Measurements from ENCODE around the gene PADI3. TPM values are rescaled to one million over a fixed set of nuclear protein-coding genes. Genes with fewer than 3 reads are reported as not detected.

The PADI3 gene
- total RNA-seq, 1 donor from 2014 or later: not detected

GRCh38 chr1:17270891-17271765 is 22.2 kb downstream of the PADI3 start:
- no peak for DNase-seq (ENCODE audit: extremely low read depth, low read depth, low spot score)

DNA sequence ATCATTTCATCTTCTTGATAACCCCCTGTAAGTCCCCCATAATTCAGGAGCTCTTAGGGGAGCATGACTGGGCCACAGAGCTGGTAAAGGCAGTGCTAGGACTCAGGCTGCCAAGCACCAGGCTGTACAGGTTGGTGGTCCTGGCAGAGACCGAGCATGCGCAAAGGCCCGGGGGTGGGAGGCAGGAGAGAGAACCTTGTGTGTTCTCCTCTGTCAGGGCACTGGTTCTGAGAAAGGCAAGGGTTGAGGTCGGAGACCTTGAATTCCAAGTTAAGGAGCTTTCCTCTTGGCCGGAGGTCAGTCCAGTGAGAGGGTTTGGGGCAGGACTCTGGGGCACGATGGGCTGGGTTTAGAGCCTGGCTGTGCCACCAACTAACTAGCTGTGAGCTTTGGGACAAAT is 23.2 kb downstream of the PADI3 start:
- DNase-seq (ENCODE audit: extremely low read depth, low read depth, low spot score): no peak

- DNase-seq (ENCODE audit: extremely low read depth, low read depth, low spot score): no peak
These were observed 23.7 kb downstream of the PADI3 start for GRCh38 chr1:17272646-17273045.

GRCh38 chr1:17273096-17273495 is 24.2 kb downstream of the PADI3 start:
- no peak for DNase-seq (ENCODE audit: extremely low read depth, low read depth, low spot score)

- no peak for DNase-seq (ENCODE audit: extremely low read depth, low read depth, low spot score)
These were observed 25.6 kb downstream of the PADI3 start for GRCh38 chr1:17274186-17275170.

- no peak for DNase-seq (ENCODE audit: extremely low read depth, low read depth, low spot score)
These were observed 27.7 kb downstream of the PADI3 start for GRCh38 chr1:17276568-17276967.

DNA sequence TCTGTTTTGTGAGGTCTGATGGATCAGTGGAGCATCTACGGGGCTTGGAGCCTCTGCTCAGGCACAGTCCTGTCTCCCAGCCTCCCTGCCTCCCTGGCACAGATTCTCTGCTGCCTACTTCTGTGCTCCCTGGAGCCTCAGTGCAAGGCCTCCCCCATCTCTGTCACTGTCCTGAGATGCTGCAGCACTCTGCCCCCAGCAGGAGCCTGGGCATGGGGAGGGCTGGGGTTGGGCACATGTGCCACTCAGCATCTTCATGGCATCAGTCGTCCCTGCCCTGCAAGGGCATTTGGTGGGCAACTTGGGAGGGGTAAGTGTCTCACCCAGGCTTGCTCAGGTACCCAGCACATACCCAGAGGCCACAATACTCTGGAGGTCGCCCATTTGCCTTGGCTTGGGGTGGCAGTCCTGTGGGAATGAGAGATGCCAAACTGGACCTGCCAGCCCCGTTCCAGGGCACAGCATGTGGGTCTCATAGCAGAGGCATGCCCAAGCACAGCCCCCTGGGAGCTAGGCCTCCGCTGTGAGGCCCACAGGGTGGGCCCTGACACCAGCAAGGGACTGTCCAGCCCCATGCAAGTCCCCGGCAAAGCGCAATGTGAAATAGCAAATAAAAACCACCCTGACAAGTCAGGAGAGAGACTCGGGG is 28.7 kb downstream of the PADI3 start:
- DNase-seq (ENCODE audit: extremely low read depth, low read depth, low spot score): no peak

DNA sequence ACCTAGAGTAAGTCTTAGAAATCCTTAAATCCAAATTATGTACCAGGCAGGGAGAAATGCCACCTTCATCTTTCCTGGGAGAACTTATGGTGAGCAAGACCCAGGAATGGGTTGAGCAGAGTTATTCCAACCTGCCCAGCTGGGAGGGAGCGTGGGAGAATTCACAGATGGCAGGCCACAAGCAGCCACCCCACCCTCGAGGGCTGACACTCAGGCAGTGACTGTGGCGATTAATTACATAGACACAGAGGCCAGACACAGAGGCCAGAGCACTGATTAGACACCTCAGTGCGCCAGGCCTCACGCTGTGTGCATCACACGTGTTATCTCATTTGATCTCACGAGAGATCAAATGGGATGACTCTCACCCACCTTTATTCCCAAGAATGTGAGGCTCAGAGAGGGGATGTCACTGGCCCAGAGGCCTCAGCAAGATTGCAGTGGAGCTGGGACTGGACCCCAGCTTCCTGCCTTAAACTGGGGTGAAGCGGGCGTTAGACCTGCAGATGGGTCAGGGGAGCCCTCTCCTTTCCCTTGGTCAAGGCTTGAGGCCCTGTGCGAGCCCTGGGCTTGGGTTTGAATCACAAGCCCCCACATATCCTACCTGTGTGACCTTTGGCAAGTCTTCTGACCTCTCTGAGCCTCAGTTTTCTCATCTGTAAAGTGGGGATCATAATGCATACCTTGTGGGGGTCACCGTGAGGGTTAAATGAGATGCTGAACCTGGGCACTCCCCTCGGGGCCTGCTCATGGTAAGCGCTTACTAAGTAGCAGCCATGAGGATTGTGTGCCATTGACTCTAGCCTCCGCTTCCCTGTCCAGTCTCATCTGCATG is 30.3 kb downstream of the PADI3 start:
- DNase-seq (ENCODE audit: extremely low read depth, low read depth, low spot score): no peak

- no peak for DNase-seq (ENCODE audit: extremely low read depth, low read depth, low spot score)
These were observed 31.5 kb downstream of the PADI3 start for GRCh38 chr1:17280436-17280835.

DNA sequence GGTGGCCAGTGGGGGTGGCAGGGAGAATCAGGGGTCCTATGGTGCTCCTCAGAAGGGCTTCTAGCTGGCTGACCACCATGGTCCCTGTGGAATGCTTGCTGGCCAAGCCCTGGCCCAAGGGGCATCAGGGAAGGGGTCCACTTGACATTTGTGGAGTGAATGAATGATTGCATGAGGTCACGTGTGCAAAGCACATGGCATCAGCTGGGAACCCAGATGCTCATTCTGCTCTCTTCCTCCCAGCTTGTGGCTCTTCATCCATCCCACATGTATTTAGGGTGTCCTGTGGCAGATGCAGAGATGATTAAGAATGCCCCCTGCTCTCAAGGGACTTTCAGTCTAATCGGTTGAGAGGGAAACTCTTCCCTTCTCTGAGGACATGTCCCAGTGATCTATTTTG is 32.0 kb downstream of the PADI3 start:
- no peak for DNase-seq (ENCODE audit: extremely low read depth, low read depth, low spot score)

- no peak for DNase-seq (ENCODE audit: extremely low read depth, low read depth, low spot score)
These were observed 32.9 kb downstream of the PADI3 start for GRCh38 chr1:17281775-17282181.

GRCh38 chr1:17282836-17283235 is 33.9 kb downstream of the PADI3 start:
- no peak for DNase-seq (ENCODE audit: extremely low read depth, low read depth, low spot score)

DNA sequence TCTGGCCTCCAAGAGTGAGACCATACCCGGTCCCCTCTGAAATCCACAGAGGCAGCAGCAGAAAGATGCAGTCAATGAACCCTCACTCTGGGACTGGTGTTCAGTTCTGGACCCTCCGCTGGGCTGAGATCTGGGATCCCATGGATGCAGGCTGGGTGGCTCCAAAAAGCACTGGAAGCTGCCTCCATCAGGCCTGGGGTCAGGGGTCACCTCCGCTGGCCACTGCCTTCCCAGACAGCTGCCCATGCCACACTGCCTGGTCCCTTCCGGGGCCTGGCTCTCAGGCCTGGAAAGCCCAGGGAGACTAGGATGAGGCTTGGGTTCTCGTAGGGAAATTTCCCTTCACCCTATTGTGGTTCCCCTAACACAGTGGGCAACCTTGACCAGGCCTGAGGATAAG is 37.7 kb downstream of the PADI3 start:
- DNase-seq (ENCODE audit: extremely low read depth, low read depth, low spot score): no peak

- DNase-seq (ENCODE audit: extremely low read depth, low read depth, low spot score): no peak
These were observed 38.4 kb downstream of the PADI3 start for GRCh38 chr1:17287130-17287776.

- no peak for DNase-seq (ENCODE audit: extremely low read depth, low read depth, low spot score)
These were observed 40.8 kb downstream of the PADI3 start for GRCh38 chr1:17289721-17290120.

GRCh38 chr1:17290553-17290952 is 41.7 kb downstream of the PADI3 start:
- no peak for DNase-seq (ENCODE audit: extremely low read depth, low read depth, low spot score)

DNA sequence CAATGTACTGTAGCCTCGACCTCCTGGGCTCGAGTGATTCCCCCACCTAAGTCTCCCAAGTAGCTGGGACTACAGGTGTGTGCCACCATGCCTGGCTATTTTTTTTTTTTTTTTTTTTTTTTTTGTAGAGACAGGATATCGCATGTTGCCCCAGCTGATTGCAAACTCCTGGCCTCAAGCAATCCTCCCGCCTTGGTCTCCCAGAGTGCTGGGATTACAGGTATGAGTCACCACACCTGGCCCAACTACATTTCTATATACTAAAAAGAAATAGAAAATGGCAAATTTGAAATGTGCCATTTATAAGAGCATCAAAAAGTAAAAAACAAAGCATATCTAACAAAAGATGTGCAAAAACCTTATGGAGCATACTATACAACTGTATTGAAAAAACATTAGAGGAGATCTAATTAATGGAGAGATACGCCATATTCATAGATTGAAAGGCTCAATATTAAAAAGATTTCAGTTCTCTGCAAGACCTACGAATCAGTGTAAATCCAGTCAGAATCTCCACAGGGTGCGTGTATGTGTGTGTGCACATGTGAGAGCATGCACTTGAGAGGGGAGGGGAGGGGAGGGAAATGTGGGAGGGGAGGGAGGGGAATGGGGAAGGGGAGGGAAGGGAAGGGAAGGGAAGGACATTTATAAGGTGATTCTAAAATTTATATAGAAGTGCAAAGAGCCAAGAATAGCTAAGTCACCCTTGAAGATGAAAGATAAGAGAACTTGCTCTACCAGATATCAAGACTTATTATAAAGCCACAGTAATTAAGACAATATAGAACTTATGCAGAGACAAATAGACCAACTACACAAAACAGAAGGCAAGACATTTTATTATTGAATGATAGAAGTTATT is 43.6 kb downstream of the PADI3 start:
- no peak for DNase-seq (ENCODE audit: extremely low read depth, low read depth, low spot score)

DNA sequence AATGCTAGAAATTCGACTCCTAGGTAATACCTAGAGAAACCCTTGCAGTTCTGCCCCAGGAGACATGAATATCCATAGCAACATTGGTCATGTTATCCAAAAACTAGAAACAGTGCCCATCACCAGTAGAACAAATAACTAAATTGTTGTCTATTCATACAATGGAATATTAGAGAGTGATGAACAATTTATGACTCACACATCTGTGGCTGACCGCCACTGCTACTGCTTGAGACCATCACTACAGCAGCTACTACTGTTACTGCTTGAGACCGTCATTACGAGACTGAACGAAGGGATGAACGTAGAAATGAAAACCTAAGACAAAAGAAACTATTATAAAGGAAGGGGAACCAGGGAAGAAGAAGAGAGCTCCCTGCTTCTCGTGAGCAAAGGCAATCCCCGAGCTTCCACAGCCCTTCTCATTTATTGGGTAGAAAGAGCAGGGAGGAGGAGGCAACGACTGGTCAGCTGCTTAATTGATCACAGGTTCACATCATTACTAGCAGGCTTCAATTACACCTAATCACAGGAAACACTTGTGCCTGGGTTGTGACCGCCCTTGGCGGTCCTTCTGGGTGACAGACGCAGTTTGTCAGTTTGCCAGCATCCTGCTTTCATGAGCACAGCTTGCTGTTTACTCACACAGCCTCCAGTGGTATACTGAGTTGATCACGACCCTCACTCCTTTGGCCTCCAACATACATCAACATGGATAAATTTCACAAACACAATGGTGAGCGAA is 45.0 kb downstream of the PADI3 start:
- DNase-seq (ENCODE audit: extremely low read depth, low read depth, low spot score): no peak

Measured in glomerular endothelial cell (primary cell).